ENCODE results near the gene CRYBB2. TPM values are rescaled to one million over a fixed set of nuclear protein-coding genes. Genes with fewer than 3 reads are reported as not detected.

Gene CRYBB2
- total RNA-seq, 1 donor from 2014 or later = not detected

DNA sequence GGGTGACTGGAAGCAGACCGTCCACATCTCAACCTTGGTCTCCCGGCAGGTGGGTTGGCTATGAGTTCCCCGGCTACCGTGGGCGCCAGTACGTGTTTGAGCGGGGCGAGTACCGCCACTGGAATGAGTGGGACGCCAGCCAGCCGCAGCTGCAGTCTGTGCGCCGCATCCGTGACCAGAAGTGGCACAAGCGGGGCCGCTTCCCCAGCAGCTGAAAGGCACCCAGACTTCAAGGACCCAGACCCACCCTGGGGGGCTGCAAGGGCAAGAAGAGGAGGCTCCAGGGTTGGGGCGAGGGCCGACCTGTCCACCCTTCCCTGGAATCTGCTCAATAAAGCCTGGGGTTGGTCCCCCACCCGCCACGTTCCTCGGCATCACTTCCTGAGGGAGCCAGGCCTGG, 12.4 kb upstream of the CRYBB2 start:
- Histone ChIP-seq H3K36me3 (peaks cover 6% of the 10 kb centered on the region), H3K9me3 (no peaks in the 10 kb centered on the region), H3K4me3 (no peak overlapping the region), H3K27me3 (ENCODE audit: low read depth) (no peaks in the 10 kb centered on the region), H3K4me1 (no peaks in the 10 kb centered on the region), H3K27ac (no peak overlapping the region)
- TF ChIP-seq, protein P1, sequence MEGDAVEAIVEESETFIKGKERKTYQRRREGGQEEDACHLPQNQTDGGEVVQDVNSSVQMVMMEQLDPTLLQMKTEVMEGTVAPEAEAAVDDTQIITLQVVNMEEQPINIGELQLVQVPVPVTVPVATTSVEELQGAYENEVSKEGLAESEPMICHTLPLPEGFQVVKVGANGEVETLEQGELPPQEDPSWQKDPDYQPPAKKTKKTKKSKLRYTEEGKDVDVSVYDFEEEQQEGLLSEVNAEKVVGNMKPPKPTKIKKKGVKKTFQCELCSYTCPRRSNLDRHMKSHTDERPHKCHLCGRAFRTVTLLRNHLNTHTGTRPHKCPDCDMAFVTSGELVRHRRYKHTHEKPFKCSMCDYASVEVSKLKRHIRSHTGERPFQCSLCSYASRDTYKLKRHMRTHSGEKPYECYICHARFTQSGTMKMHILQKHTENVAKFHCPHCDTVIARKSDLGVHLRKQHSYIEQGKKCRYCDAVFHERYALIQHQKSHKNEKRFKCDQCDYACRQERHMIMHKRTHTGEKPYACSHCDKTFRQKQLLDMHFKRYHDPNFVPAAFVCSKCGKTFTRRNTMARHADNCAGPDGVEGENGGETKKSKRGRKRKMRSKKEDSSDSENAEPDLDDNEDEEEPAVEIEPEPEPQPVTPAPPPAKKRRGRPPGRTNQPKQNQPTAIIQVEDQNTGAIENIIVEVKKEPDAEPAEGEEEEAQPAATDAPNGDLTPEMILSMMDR (IDR thresholded peaks at IDR 0.05) = no peak
- no peak for DNase-seq
- intact Hi-C loops (cut with DNase I) = no loop called here
- no peak for ATAC-seq

DNA sequence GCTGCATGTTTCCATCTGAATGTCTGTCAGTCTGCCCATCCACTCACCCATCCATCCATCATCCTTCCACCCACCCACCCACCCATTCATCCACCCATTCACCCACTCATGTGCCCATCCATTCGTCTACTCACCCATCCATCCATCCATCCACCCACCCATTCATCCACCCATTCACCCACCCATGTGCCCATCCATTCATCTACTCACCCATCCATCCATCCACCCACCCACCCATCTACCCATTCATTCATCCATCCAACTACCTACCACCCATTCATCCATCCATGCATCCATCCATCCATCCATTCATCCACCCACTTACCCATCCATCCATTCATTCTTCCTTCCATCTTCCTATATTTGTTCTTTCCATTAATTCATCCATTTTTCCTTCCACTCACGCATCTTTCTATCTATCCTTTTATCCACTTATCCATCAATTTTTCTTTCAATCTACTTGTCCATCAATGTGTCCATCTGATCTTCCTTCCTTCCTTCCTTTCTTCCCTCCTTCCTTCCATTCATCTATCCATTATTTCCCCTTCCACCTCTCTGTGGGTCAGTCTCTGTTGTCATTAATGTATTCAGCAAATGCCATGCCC, 11.8 kb upstream of the CRYBB2 start:
- Histone ChIP-seq H3K27ac (no peak overlapping the region), H3K4me3 (no peak overlapping the region), H3K27me3 (ENCODE audit: low read depth) (no peaks in the 10 kb centered on the region), H3K36me3 (peaks cover 6% of the 10 kb centered on the region), H3K4me1 (no peaks in the 10 kb centered on the region), H3K9me3 (no peaks in the 10 kb centered on the region)
- intact Hi-C loops (cut with DNase I) = no loop called here
- ATAC-seq (no peak), DNase-seq (no peak)
- TF ChIP-seq, protein P1 (IDR thresholded peaks at IDR 0.05) = no peak

DNA sequence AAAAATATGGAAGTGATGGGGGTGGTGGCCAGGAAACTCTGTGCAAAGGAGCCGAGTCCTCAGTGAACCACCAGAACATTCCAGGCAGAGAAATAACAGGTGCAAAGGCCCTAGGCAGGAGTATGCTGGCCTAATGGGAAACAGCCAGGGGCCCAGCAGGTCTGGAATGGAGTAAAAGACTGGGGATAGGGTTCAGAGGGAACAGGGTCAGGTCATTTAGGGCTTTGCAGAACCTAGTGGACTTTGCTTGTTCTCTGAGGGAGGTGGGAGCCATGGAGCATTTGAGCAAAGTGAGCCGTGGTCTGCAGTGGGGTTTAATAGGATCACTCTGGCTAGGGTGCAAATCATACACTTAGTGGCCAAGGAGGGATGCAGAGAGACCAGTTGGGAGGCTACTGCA, 11.1 kb upstream of the CRYBB2 start:
- Histone ChIP-seq H3K4me3 (no peak overlapping the region), H3K9me3 (no peaks in the 10 kb centered on the region), H3K4me1 (no peaks in the 10 kb centered on the region), H3K27ac (no peak overlapping the region), H3K27me3 (ENCODE audit: low read depth) (no peaks in the 10 kb centered on the region), H3K36me3 (peaks cover 2% of the 10 kb centered on the region)
- no peak for ATAC-seq
- TF ChIP-seq, protein P1 (IDR thresholded peaks at IDR 0.05) = no peak
- intact Hi-C loops (cut with DNase I) = no loop called here
- no peak for DNase-seq

DNA sequence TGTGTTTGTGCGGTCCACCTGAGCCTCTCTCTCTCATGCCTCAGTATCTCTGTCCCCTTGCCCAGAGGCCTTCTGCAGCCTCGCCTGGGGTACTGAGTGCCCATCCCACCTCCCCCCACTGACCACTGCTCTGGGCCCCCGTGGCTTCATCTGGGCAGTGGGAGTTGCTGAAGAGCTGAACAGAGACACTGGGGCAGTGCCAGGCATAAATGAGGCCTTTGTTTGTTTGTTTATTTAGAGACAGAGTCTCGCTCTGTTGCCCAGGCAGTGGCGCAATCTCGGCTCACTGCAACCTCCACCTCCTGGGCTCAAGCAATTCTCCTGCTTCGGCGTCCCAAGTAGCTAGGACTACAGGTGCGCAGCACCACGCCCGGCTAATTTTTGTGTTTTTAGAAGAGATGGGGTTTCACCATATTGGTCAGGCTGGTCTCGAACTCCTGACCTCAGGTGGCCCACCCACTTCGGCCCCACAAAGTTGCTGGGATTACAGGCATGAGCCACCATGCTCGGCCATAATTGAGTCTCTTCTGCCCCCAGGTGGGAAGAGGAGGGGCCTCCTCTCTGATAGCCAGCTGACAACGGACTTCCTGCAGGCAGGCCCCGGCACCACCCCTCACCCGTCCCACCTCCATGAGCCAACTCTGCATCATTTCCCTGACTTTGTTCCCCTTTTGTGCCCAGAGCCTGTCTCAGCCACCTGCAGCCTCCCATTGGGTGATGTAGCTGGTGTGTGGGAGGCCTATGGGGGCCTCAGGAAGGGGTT, 10.5 kb upstream of the CRYBB2 start:
- H3K36me3 ChIP-seq = no peaks in the 10 kb centered on the region
- DNase-seq (no peak), ATAC-seq (no peak)
- H3K27ac ChIP-seq = no peak overlapping the region
- no peaks in the 10 kb centered on the region for H3K4me1 ChIP-seq
- intact Hi-C loops (cut with DNase I) = no loop called here
- TF ChIP-seq, protein P1 (IDR thresholded peaks at IDR 0.05) = no peak
- no peak overlapping the region for H3K4me3 ChIP-seq
- no peaks in the 10 kb centered on the region for H3K27me3 ChIP-seq (ENCODE audit: low read depth)
- H3K9me3 ChIP-seq = no peaks in the 10 kb centered on the region

DNA sequence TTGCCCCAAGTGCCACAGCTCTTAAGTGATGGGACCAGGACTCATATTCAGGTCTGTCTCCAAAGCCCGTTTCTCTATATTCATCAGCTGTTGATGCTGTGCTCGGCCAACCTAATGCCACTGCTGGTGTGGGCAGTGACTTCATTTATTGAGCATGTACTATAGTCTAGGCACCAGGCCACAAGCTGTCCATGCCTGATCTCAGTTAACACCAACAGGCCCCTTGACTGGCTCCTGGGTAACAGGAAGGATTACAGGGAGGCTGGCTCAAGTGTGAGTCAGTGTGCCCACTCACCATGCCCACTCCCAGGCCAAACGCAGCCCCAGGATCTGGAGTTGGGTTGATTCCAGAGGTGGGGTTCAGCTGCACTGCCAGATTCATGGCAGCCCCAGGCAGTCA, 8.6 kb upstream of the CRYBB2 start:
- Histone ChIP-seq H3K27me3 (ENCODE audit: low read depth) (no peaks in the 10 kb centered on the region), H3K4me1 (no peaks in the 10 kb centered on the region), H3K4me3 (no peak overlapping the region), H3K27ac (no peak overlapping the region), H3K36me3 (no peaks in the 10 kb centered on the region), H3K9me3 (no peaks in the 10 kb centered on the region)
- intact Hi-C loops (cut with DNase I) = no loop called here
- TF ChIP-seq, protein P1 (IDR thresholded peaks at IDR 0.05) = no peak
- ATAC-seq (no peak), DNase-seq (no peak)
